Left renal cortex interstitium (tissue), 4 donors: ENCODE measurements around the gene ALG14. TPM values are rescaled to one million over a fixed set of nuclear protein-coding genes. Genes with fewer than 3 reads are reported as not detected.
"Not testable (repeated sequence)": the region's sequence is repeated elsewhere in the genome, so short reads cannot be mapped to it uniquely, and the experiment has no call there.

Experiments
- DNase-seq, 4 donors: peaks; one replicate each; pipeline ENCODE4 v3.0.0-alpha.2; 2013; ENCODE audit warnings: low read depth in 4 of 4, low spot score in 2 of 4, missing footprints in 1 of 4
- polyA plus RNA-seq, 4 donors: library from polyadenylated mRNA; unstranded; fragments of 120-200 nt; gene quantifications; one replicate each; pipeline ENCODE4 v1.2.1, GENCODE V29; 2013; ENCODE audit not compliant: insufficient read length in 4 of 4

Gene ALG14
- polyA plus RNA-seq, 4 donors, result 13.4 to 17.6 (median 13.4) TPM

DNA sequence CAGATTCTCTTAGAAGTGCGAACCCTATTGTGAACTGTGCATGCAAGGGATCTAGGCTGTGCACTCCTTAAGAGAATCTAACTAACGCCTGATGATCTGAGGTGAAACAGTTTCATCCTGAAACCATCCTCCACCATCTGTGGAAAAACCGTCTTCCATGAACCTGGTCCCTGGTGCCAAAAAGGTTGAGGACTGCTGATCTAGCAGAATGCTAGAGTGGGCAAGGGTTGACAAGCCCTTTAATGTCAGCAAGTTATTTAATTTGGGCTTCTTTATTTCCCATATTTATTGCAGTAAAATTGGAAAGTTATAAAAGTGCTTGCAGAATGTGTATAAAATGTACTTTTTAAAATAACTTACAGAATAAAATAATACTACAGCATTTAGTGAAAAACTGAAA is 26.4 kb downstream of the ALG14 start:
- no peak for DNase-seq

- DNase-seq, result peak in 3 of 4 donors; percentile 65 to 78 (median 76)
Measured at GRCh38 chr1:95043141-95043980, 29.4 kb downstream of the ALG14 start.

DNA sequence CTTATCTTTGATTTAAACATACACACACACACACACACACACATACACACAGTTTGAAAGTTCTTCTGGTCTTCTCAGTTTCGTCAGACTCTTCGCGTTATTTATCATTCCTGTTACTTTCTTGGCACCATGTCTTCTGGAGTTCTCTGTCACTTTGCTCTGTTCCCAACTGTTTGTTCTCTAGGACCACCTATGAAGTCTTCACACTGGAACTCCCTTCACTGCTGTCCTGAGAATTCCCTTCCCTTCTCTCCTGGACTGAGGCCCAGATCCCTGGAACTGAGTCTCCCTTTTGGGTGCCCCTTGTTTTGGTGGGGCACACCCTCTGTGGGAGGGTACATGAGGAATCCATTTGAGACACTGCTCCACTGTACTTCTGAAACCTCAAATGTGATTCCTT is 30.5 kb downstream of the ALG14 start:
- no peak for DNase-seq

- DNase-seq, result peak in 3 of 4 donors; percentile 53 to 65 (median 57)
Measured at GRCh38 chr1:95041491-95042165, 31.1 kb downstream of the ALG14 start.

GRCh38 chr1:95040032-95040525 is 32.7 kb downstream of the ALG14 start:
- DNase-seq, result no peak

GRCh38 chr1:95039360-95040031 is 33.3 kb downstream of the ALG14 start:
- no peak for DNase-seq

DNA sequence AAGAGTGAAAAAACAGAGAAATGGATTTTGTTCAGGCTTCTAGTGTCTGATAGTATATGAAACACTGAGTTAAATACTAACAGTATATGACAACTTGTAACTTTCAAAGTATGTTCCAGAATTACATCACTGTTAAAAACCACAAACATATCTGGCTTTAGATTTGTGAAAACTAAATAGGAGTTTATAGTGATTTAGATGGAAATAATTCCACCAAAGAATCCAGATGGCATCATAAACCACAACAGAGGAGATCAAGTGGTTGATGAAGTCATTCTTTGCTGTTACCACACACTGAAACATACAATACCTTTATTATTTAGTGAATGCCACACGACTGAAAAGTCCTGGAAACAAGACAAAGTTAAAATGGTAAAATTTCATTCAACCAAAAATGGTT is 37.2 kb downstream of the ALG14 start:
- no peak for DNase-seq

DNA sequence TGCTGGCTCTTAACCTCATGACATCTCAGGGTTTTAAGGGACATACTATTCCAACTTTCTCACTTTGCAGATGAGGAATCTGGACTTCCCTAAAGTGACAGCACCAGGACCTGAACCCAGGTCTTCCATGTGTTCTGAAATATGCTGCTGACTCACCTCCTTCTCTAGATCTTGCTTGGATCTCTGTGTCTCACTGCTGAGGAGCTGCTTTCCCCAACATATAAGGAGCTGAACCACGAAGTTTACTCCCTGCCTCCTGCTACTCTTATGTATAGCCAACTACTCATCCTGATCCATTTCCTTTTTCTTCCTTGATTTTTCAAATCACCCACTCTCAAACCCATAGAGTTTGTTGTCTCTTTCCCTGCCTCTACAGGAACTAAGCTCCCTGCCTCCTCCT is 38.2 kb downstream of the ALG14 start:
- no peak for DNase-seq

DNA sequence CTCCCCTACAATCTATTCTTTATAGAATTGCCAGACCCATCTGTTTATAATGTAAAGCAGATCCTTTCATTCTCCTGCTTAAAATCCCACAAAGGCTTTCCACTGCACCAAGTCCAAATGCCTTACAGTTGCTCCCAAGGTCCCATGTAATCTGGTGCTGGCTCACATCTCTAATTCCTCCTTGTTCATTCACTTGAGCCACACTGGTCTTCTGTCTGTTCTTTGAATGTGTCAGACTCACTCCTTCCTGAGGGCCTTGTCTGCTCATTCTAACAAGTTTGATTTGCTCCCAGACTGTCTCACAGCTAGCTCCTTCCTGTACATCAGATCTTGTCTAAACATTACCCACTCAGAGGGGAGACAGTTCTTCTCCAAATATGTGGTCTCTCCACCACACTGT is 38.9 kb downstream of the ALG14 start:
- no peak for DNase-seq

GRCh38 chr1:95029532-95029931 is 43.2 kb downstream of the ALG14 start:
- DNase-seq, result no peak

GRCh38 chr1:95028954-95029353 is 43.8 kb downstream of the ALG14 start:
- no peak for DNase-seq

DNA sequence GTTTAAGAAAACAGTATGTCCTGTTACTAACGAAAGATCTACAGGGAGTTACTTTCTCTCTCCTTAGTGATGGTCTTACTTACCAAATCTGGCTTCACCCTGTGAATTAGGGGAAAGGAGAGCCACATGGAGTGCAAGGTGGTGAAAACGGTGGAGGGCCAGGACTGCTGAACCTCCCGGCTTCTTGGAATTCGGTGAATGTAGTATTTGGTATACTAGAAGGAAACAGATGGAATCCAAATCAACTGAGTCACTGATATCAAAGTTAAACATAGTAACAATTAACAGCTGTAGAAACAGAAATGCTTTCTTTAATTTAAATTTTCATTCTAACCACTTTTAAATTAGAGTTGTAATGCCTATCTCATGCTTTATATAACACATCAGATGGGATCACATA is 45.7 kb downstream of the ALG14 start:
- no peak for DNase-seq

DNA sequence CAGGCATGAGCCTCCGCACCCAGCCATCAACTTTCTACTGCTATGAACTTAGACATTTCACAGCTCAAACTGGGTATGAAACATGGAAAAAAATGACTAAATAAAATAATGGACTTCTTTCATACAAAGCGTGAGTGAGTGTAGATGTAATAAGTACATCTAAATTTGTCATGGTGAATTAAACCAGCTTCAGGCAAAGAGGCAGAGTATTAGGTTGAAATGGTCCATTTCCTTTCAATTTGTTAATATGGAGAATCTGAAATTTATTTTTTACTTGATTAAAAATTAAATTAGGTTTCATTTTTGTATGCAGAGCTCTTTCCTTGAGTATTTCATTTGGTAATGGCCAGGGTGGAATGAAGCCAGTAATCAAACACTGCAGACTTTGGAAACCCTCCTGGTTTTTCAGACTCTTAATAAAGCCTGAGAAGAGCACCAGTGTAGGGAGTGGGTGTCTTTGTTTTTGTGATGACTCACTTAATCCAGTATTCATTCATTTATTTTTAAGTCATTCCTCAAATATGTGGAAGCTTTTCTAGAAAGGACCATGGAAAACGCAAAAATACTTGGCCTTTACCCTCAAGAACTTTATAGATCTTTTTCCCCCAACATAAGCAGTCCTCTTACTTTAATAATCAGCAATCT is 49.2 kb downstream of the ALG14 start:
- no peak for DNase-seq

GRCh38 chr1:95022644-95022926 is 50.2 kb downstream of the ALG14 start:
- no peak for DNase-seq

GRCh38 chr1:95021805-95022643 is 50.7 kb downstream of the ALG14 start:
- no peak for DNase-seq

- DNase-seq, result no peak
Measured at GRCh38 chr1:95021119-95021518, 51.6 kb downstream of the ALG14 start.

DNA sequence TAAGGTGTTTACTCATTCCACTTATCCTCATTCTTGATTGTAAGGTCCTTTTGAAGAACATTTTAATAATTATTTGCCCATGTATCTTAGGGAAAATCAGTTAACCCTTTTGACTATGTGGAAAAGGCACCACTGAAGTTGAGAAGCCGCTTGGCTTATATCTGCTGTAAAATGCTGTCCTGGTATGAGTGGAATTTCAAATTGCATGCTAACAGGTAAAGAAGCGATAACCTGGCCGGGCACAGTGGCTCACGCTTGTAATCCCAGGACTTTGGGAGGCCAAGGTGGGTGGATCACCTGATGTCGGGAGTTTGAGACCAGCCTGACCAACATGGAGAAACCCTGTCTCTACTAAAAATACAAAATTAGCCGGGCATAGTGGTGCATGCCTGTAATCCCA is 53.3 kb downstream of the ALG14 start:
- DNase-seq, result not testable (repeated sequence)

DNA sequence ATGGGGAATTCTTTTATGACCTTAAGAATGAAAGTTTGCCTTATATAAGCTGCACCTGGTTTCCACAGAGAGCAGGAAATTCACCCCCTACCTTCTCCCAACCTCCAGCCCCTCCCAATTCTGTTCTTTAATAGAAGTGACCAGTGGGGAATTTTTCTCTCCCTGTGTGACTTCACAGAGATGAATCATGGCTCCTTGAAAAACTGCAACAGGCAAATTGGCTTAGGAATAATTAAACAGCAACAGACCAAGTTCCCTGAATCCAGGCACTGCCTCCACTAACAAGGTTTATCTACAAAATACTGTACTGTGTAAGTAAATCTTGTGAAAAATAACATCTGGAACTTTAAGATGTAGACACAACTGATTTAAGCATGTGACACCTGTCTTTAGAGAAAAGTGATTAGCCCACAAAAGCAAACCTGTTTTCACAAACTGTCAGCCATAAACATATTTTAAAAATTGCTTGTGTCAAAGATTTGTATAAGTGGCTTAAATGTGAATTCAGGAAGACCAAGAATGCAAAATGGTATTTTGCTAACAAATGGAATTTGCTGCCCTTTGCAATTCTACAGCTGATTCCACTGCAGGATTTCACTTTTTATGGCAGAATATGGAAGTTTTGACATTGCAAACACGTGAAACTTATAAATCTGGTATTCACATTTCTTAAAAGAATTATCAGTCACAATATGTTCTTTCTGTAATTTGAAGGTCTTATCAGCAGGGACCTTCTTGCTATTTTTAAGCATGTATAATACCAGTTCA is 54.0 kb downstream of the ALG14 start:
- no peak for DNase-seq

DNA sequence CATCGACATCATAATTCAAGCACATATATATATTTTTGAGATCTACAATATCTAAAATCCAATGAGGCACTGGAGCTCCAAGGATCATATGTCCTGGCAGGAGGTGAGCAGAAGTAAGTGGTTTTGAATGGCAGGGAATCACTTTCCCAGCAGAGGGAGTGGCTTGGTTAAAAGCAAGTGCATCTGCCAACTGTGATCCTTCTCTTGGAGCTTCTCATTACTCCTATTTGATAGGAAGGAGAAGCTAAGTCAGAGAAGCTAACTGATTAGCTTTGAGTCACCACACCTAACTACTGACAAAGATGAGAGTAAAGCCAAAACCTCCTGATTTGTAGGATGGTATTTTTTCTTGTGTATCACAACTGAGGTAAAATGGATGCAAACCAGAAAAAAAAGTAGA is 55.0 kb downstream of the ALG14 start:
- DNase-seq, result no peak
